ENCODE results near the gene TFDP2. TPM values are rescaled to one million over a fixed set of nuclear protein-coding genes. Genes with fewer than 3 reads are reported as not detected.

Gene TFDP2
- total and polyA plus RNA-seq, 2 of the 8 experiments (the other 6 are each of a cell fraction or from before 2014, with no cell fraction given): 41.1 to 119 TPM

- TF ChIP-seq CHD7 (IDR thresholded peaks at IDR 0.05; ENCODE audit: insufficient replicate concordance, low read length): no peak
- TF ChIP-seq JUND (IDR thresholded peaks at IDR 0.05; ENCODE audit: low read length): no peak
- no peak for TF ChIP-seq CHD1 (IDR thresholded peaks at IDR 0.05; ENCODE audit: low read depth, low read length)
- no peak for TF ChIP-seq ATF2 (IDR thresholded peaks at IDR 0.05; ENCODE audit: low read length)
These were observed 123.0 kb downstream of the TFDP2 start (continued) for GRCh38 chr3:142026333-142026732.

Measured in H1 (cell line).